GM18951 (cell line): Measurements from ENCODE around the gene LIG3.
"Not testable (repeated sequence)": the region's sequence is repeated elsewhere in the genome, so short reads cannot be mapped to it uniquely, and the experiment has no call there.

ENCODE experiments used
- POLR2A ChIP-seq: IDR thresholded peaks from 4 replicates; pipeline ENCODE4 v1.6.1; 2011; ENCODE audit warnings: mild to moderate bottlenecking; ENCODE audit not compliant: insufficient read length, insufficient read depth; ENCODE audit errors: extremely low read depth
- in situ Hi-C: fragments of 300-500 bp; cut with MboI; formaldehyde crosslinking; loops from one replicate; pipeline ENCODE4 v1.12.0; 2022; ENCODE audit warnings: low sequenced_read_pairs, mixed read lengths, inconsistent platforms; ENCODE audit not compliant: unreplicated experiment

Gene LIG3

GRCh38 chr17:34988644-34989043, 8.3 kb downstream of the LIG3 start:
- in situ Hi-C loops, result no loop called here
- no peak for TF ChIP-seq POLR2A

- TF ChIP-seq POLR2A, result no peak
- in situ Hi-C loops, result no loop called here
Observed at GRCh38 chr17:34989473-34989872, 9.2 kb downstream of the LIG3 start.

GRCh38 chr17:34990921-34991365, 10.6 kb downstream of the LIG3 start:
- TF ChIP-seq POLR2A, result no peak
- in situ Hi-C loops, result no loop called here

- in situ Hi-C loops, result no loop called here
- TF ChIP-seq POLR2A, result no peak
Observed at GRCh38 chr17:34991606-34992005, 11.3 kb downstream of the LIG3 start.

- in situ Hi-C loops, result no loop called here
- TF ChIP-seq POLR2A, result no peak
Observed at GRCh38 chr17:34993031-34993430, 12.7 kb downstream of the LIG3 start.

GRCh38 chr17:34996422-34997285, 16.3 kb downstream of the LIG3 start:
- in situ Hi-C loops, result no loop called here
- TF ChIP-seq POLR2A, result no peak

GRCh38 chr17:34997355-34997862, 17.1 kb downstream of the LIG3 start:
- in situ Hi-C loops, result no loop called here
- no peak for TF ChIP-seq POLR2A

GRCh38 chr17:34998205-34998604, 17.9 kb downstream of the LIG3 start:
- in situ Hi-C loops, result no loop called here
- TF ChIP-seq POLR2A, result no peak

GRCh38 chr17:34999456-34999855, 19.1 kb downstream of the LIG3 start:
- in situ Hi-C loops, result no loop called here
- no peak for TF ChIP-seq POLR2A

GRCh38 chr17:35000965-35001364, 20.7 kb downstream of the LIG3 start:
- in situ Hi-C loops, result not testable (repeated sequence)

GRCh38 chr17:35001549-35001948, 21.2 kb downstream of the LIG3 start:
- in situ Hi-C loops, result no loop called here
- TF ChIP-seq POLR2A, result no peak

- in situ Hi-C loops, result no loop called here
- TF ChIP-seq POLR2A, result no peak
Observed at GRCh38 chr17:35002876-35003551, 22.7 kb downstream of the LIG3 start.

- in situ Hi-C loops, result no loop called here
- TF ChIP-seq POLR2A, result no peak
Observed at GRCh38 chr17:35003778-35004177, 23.5 kb downstream of the LIG3 start.

GRCh38 chr17:35006345-35006744, 26.0 kb downstream of the LIG3 start:
- no peak for TF ChIP-seq POLR2A
- in situ Hi-C loops, result no loop called here
